HepG2 (cell line): ENCODE measurements around the gene PNPLA2. TPM values are rescaled to one million over a fixed set of nuclear protein-coding genes. Genes with fewer than 3 reads are reported as not detected.

Experiments
- DNMT1 ChIP-seq: sonication (generic); formaldehyde crosslinking; IDR thresholded peaks from 2 replicates; pipeline ENCODE4 v1.5.1; 2020; ENCODE audit warnings: mild to moderate bottlenecking, missing genetic modification reagents
- DZIP1 ChIP-seq: sonication (generic); formaldehyde crosslinking; IDR thresholded peaks from 2 replicates; pipeline ENCODE4 v1.5.0; 2020; ENCODE audit warnings: mild to moderate bottlenecking, missing genetic modification reagents
- ELF4 ChIP-seq: sonication (generic); formaldehyde crosslinking; IDR thresholded peaks from 2 replicates; pipeline ENCODE4 v1.5.0; 2020; ENCODE audit warnings: missing genetic modification reagents, mild to moderate bottlenecking, moderate library complexity, borderline replicate concordance
- ESRRA ChIP-seq: sonication (generic); formaldehyde crosslinking; IDR thresholded peaks from 2 replicates; pipeline ENCODE4 v1.5.1; 2020; ENCODE audit warnings: mild to moderate bottlenecking, low read depth, missing genetic modification reagents
- GPN1 ChIP-seq: sonication (generic); formaldehyde crosslinking; IDR thresholded peaks from 2 replicates; pipeline ENCODE4 v1.5.1; 2020; ENCODE audit warnings: missing genetic modification reagents, borderline replicate concordance
- HHEX ChIP-seq: IDR thresholded peaks from 2 replicates; pipeline ENCODE4 v1.6.1; 2016; ENCODE audit warnings: control low read depth
- MAZ ChIP-seq, 2 experiments: sonication (generic) in 1 of 2; formaldehyde crosslinking in 1 of 2; IDR thresholded peaks; 2 replicates each; pipeline versions ENCODE4 v1.5.0 to v1.6.1; 2012 to 2020; ENCODE audit warnings: low read depth in 2 of 2, mild to moderate bottlenecking in 2 of 2, borderline replicate concordance in 1 of 2, improper control_type of control experiment in 1 of 2, low read length in 1 of 2, missing genetic modification reagents in 1 of 2, moderate library complexity in 1 of 2
- PHF5A ChIP-seq: IDR thresholded peaks from one replicate; pipeline ENCODE4 v1.6.1; 2018; ENCODE audit warnings: low read depth, missing genetic modification reagents; ENCODE audit not compliant: unreplicated experiment
- PRDM10 ChIP-seq: sonication (generic); formaldehyde crosslinking; IDR thresholded peaks from 2 replicates; pipeline ENCODE4 v1.4.0; 2020; ENCODE audit warnings: low read depth, missing genetic modification reagents
- SATB2 ChIP-seq: sonication (generic); formaldehyde crosslinking; IDR thresholded peaks from 2 replicates; pipeline ENCODE4 v1.5.0; 2020; ENCODE audit warnings: missing genetic modification reagents
- SNAI1 ChIP-seq: sonication (generic); formaldehyde crosslinking; IDR thresholded peaks from 2 replicates; pipeline ENCODE4 v1.5.0; 2020; ENCODE audit warnings: mild to moderate bottlenecking, missing genetic modification reagents, borderline replicate concordance
- SNAPC4 ChIP-seq: sonication (generic); formaldehyde crosslinking; IDR thresholded peaks from 2 replicates; pipeline ENCODE4 v1.4.0; 2020; ENCODE audit warnings: mild to moderate bottlenecking, missing genetic modification reagents
- SP140L ChIP-seq: sonication (generic); formaldehyde crosslinking; IDR thresholded peaks from 2 replicates; pipeline ENCODE4 v1.4.0; 2020; ENCODE audit warnings: missing genetic modification reagents, borderline replicate concordance
- ZNF232 ChIP-seq: sonication (generic); formaldehyde crosslinking; IDR thresholded peaks from 2 replicates; pipeline ENCODE4 v1.4.0; 2020; ENCODE audit warnings: missing genetic modification reagents, borderline replicate concordance
- ZNF660 ChIP-seq: sonication (generic); formaldehyde crosslinking; IDR thresholded peaks from 2 replicates; pipeline ENCODE4 v1.5.1; 2020; ENCODE audit warnings: mild to moderate bottlenecking, low read depth, missing genetic modification reagents, borderline replicate concordance
- ZSCAN31 ChIP-seq: sonication (generic); formaldehyde crosslinking; IDR thresholded peaks from 2 replicates; pipeline ENCODE4 v1.5.0; 2020; ENCODE audit warnings: low read depth, mild to moderate bottlenecking, missing genetic modification reagents
- polyA plus RNA-seq, 8 experiments: library from polyadenylated mRNA; depleted of rRNA in 3 of 8; stranded (reverse) in 7 of 8; unstranded in 1 of 8; fragments of >200 nt; fragmentation: Illumina TruSeq in 4 of 8; extraction: Trizol in 4 of 8; gene quantifications; 2 replicates each; pipeline versions ENCODE4 v1.2.1 to v1.2.3, GENCODE V29; 2011 to 2016; ENCODE audit warnings: low read depth in 4 of 8, missing spikeins in 1 of 8, mixed read lengths in 1 of 8; ENCODE audit not compliant: insufficient read depth in 1 of 8
- total RNA-seq, 5 experiments: library from RNA; depleted of rRNA; stranded (reverse); fragments of >200 nt; fragmentation: Illumina TruSeq; extraction: Trizol; gene quantifications; 2 replicates each; pipeline ENCODE4 v1.2.3, GENCODE V29; 2016; ENCODE audit warnings: low read depth in 1 of 5

PNPLA2 gene
- total and polyA plus RNA-seq, 2 of the 13 experiments (the other 11 are each of a cell fraction or from before 2014, with no cell fraction given): 10.5 to 43.2 TPM

- TF ChIP-seq SNAPC4 (CRISPR knock-in tag) (no peak), SP140L (no peak), ZNF660 (no peak), SATB2 (CRISPR knock-in tag) (no peak), SNAI1 (CRISPR knock-in tag) (no peak), ESRRA (CRISPR knock-in tag) (peak; percentile 19; the same call in 1 of the 2 replicates), DNMT1 (CRISPR knock-in tag) (no peak), HHEX (no peak), ZNF232 (CRISPR knock-in tag) (no peak), DZIP1 (CRISPR knock-in tag) (no peak), ELF4 (CRISPR knock-in tag) (no peak), PHF5A (CRISPR knock-in tag) (no peak), PRDM10 (CRISPR knock-in tag) (no peak), ZSCAN31 (no peak), MAZ (IDR thresholded peaks at IDR 0.05; ENCODE audit: borderline replicate concordance, low read depth, low read length) (no peak), MAZ (CRISPR knock-in tag; IDR thresholded peaks at IDR 0.05; ENCODE audit: low read depth) (no peak), GPN1 (no peak)
Measured at GRCh38 chr11:776561-777287, 42.0 kb upstream of the PNPLA2 start (continued).
